Hepatocyte (in vitro differentiated cells): Measurements from ENCODE around the gene KIAA1217.

Experiments
- EZH2 ChIP-seq: fragments of 200-600 bp; sonication (generic); IDR thresholded peaks from 2 replicates; pipeline ENCODE4 v1.6.1; 2016; ENCODE audit warnings: antibody characterized with exemption, mild to moderate bottlenecking, borderline replicate concordance
- EZH2phosphoT487 ChIP-seq: fragments of 200-600 bp; sonication (generic); IDR thresholded peaks from one replicate; pipeline ENCODE4 v1.6.1; 2018; ENCODE audit warnings: antibody characterized with exemption, mild to moderate bottlenecking, low read depth, moderate library complexity; ENCODE audit not compliant: unreplicated experiment, severe bottlenecking
- TF ChIP-seq, protein P1 (sequence below): fragments of 200-600 bp; sonication (generic); IDR thresholded peaks from 2 replicates; pipeline ENCODE4 v1.5.1; 2016; ENCODE audit warnings: antibody characterized with exemption, mild to moderate bottlenecking; ENCODE audit not compliant: poor library complexity

DNA sequence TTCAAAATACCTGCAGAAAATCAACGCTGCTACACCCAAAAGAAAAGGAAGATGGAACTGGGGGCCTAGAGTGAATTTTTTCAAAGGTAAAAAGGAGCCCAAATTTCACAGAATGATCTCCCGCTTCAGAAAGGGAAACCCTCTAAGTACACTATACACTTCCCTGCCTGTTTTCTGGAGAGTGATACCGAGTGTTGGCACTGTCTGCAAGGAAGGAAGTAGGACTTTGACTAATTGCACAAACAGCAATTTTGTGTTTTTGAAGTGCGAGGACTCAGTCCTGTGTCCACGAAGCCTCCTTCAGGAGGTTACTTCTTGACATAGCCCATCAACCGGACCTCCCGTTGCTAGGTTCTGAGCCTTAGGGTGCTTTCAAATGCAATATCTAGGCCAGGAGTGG, 106.3 kb downstream of the KIAA1217 start:
- TF ChIP-seq, protein P1, sequence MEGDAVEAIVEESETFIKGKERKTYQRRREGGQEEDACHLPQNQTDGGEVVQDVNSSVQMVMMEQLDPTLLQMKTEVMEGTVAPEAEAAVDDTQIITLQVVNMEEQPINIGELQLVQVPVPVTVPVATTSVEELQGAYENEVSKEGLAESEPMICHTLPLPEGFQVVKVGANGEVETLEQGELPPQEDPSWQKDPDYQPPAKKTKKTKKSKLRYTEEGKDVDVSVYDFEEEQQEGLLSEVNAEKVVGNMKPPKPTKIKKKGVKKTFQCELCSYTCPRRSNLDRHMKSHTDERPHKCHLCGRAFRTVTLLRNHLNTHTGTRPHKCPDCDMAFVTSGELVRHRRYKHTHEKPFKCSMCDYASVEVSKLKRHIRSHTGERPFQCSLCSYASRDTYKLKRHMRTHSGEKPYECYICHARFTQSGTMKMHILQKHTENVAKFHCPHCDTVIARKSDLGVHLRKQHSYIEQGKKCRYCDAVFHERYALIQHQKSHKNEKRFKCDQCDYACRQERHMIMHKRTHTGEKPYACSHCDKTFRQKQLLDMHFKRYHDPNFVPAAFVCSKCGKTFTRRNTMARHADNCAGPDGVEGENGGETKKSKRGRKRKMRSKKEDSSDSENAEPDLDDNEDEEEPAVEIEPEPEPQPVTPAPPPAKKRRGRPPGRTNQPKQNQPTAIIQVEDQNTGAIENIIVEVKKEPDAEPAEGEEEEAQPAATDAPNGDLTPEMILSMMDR, result no peak
- TF ChIP-seq EZH2 (no peak), EZH2phosphoT487 (no peak)
